GM12801 (cell line): Measurements from ENCODE around the gene UBQLN2.

Experiments used
- TF ChIP-seq, protein P1 (sequence below): IDR thresholded peaks from one replicate; pipeline ENCODE4 v1.5.1; 2011; ENCODE audit warnings: control low read depth; ENCODE audit not compliant: insufficient read length; ENCODE audit errors: extremely low read depth

The UBQLN2 gene

DNA sequence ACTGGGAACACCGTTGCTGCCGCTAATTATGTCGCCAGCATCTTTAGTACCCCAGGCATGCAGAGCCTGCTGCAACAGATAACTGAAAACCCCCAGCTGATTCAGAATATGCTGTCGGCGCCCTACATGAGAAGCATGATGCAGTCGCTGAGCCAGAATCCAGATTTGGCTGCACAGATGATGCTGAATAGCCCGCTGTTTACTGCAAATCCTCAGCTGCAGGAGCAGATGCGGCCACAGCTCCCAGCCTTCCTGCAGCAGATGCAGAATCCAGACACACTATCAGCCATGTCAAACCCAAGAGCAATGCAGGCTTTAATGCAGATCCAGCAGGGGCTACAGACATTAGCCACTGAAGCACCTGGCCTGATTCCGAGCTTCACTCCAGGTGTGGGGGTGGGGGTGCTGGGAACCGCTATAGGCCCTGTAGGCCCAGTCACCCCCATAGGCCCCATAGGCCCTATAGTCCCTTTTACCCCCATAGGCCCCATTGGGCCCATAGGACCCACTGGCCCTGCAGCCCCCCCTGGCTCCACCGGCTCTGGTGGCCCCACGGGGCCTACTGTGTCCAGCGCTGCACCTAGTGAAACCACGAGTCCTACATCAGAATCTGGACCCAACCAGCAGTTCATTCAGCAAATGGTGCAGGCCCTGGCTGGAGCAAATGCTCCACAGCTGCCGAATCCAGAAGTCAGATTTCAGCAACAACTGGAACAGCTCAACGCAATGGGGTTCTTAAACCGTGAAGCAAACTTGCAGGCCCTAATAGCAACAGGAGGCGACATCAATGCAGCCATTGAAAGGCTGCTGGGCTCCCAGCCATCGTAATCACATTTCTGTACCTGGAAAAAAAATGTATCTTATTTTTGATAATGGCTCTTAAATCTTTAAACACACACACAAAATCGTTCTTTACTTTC is 1.8 kb downstream of the UBQLN2 start:
- TF ChIP-seq, protein P1, sequence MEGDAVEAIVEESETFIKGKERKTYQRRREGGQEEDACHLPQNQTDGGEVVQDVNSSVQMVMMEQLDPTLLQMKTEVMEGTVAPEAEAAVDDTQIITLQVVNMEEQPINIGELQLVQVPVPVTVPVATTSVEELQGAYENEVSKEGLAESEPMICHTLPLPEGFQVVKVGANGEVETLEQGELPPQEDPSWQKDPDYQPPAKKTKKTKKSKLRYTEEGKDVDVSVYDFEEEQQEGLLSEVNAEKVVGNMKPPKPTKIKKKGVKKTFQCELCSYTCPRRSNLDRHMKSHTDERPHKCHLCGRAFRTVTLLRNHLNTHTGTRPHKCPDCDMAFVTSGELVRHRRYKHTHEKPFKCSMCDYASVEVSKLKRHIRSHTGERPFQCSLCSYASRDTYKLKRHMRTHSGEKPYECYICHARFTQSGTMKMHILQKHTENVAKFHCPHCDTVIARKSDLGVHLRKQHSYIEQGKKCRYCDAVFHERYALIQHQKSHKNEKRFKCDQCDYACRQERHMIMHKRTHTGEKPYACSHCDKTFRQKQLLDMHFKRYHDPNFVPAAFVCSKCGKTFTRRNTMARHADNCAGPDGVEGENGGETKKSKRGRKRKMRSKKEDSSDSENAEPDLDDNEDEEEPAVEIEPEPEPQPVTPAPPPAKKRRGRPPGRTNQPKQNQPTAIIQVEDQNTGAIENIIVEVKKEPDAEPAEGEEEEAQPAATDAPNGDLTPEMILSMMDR: no peak

DNA sequence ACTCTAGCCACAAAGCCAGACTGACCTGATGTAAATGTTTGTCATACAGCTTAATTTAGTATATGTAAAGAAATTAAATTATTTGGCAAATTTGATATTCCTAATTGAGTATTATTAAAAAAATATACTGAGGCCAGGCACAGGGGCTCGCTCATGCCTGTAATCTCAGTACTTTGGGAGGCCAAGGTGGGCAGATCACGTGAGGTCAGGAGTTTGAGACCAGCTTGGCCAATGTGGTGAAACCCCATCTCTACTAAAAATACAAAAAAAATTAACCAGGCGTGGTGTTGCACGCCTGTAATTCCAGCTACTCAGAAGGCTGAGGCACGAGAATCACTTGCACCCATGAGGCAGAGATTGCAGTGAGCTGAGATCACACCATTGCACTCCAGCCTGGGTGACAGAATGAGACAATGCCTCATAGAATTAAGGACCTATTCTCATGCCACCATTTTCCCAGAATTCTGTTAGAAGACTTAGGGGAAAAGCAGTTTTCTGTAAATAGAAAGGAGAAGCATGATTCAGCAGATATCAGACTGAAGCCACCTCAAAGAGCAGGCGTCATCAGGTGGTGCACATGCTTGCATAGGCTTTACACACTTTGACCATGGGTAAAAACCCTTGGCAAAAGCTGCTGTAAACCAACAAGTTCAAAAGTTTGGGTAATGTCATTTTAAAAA is 6.1 kb downstream of the UBQLN2 start:
- TF ChIP-seq, protein P1: no peak

DNA sequence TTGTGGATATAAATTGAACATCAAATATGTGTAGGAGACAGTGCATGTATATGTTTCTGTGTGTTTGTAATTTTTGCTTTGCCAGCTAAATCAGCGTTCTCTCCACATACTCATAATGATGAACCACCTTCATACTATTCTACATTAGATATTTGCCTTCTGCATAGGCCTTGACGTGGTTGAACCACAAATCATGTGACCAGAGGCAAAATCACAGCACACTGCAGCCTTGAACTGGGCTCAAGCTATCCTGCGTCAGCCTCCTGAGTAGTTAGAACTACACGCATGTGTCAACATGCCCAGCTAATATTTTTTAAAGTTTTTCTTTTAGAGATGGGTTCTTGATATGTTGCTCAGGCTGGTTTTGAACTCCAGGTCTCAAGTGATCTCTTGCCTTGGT is 9.5 kb downstream of the UBQLN2 start:
- TF ChIP-seq, protein P1: no peak

DNA sequence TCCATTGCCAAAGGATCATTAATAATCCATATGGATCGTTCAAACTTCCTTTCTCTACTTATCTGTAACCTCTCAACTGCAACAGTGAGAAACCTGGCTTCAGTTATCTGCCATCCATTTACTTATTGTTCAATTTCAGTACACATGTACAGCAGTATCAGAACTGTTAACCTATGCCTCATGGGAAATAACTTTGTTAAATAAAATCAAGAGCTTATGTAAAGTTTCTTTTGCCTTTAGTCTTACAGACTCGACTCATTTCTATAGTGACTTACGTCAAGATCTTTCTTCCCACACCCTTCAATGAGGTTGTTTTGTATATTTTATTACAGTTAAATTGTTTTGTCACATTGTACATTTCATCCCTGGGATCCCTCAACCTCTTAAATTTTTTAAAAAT is 11.4 kb downstream of the UBQLN2 start:
- TF ChIP-seq, protein P1: no peak

DNA sequence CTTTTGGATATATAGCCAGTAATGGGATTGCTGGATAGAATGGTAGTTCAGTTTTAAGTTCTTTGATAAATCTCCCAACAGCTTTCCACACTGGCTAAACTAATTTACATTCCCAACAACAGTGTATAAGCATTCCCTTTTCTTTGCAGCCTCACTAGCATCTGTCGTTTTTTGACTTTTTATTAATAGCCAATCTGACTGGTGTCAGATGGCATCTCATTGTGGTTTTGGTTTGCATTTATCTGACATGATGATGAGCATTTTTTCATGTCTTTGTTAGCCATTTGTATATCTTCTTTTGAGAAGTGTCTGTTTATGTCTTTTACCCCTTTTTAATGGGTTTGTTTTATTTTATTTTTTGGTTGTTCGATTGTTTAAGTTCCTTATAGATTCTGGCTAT is 13.3 kb downstream of the UBQLN2 start:
- TF ChIP-seq, protein P1: no peak

DNA sequence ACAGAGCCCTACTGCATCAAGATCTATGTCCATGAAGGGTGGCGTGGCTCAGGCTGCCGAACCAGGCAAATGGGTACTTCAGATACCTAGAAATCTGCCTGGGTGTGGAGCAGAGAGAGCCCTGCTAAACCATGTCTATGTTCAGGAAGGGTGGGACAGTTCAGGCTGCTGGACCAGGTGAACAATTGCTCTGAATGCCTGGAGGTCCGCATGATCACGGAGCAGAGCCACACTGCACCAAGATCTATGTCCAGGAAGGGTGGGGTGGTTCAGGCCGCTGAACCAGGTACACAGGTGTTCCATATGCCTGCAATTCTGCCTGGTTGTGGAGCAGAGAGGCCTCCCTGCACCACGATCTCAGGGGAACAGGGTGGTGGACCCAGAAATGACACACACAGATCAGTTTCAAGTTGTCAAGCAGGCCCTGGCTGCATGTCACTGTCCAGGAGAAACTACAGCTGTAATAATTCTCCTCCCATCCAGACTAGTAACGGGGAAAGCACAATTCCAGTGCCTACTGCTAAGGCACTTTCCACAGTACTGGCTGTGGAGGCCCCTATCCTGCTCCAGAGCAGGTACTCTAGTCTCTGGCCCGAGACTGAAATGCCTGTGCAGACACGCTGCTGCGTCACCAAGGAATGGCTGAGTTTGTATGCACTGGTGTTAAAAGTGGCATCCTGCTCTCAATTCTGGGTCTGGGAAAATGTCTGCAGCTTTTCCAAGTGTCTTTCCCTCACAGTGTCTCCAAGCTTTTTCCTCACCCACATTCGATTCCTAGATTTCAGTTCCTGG is 25.2 kb downstream of the UBQLN2 start:
- TF ChIP-seq, protein P1: no peak

DNA sequence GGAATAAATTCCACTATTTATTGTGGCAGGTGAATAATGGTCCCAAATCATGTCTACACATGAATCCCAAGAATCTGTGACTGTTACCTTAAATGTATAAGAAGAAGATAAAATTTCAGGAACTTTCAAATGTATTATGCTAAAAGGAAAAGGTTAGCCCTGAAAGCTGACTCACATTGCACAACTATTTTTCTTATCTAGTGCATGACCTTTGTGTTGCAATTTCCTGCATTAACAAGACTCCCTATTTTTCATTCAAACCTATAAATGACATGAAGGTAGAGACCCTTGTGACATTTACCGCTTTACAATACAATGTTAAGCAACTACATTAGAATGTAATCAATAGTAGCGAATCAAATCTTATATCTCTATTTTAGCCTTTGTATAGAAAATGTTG is 36.7 kb downstream of the UBQLN2 start:
- TF ChIP-seq, protein P1: no peak
